IMR-90 (cell line): ENCODE data around the gene CLEC9A. TPM values are rescaled to one million over a fixed set of nuclear protein-coding genes. Genes with fewer than 3 reads are reported as not detected.

Experiments used
- ATAC-seq: fragments of 200-7000 bp; cut with Tn5 transposase; 2 replicates; pipeline ENCODE4 v1.9.1; 2020; ENCODE audit warnings: low read depth, mild to moderate bottlenecking, moderate library complexity
- BruUV-seq: library from RNA; stranded (reverse); fragments of 400-500 nt; replicated peaks from 2 replicates; lab custom pipeline; 2021; lab: Mats Ljungman, UMichigan
- CTCF ChIA-PET: fragments of 300-600 bp; formaldehyde crosslinking; extraction: SDS; loops from one replicate; lab custom pipeline; 2021; ENCODE audit warnings: antibody characterized with exemption; lab: Yijun Ruan, JAX
- POLR2A ChIA-PET: fragments of 300-600 bp; sonication (Branson Sonifier 250); formaldehyde crosslinking; loops from one replicate; lab custom pipeline; 2022; ENCODE audit warnings: antibody characterized with exemption; ENCODE audit not compliant: unreplicated experiment; lab: Charles Lee
- DNase-seq: peaks from one replicate; pipeline ENCODE4 v3.0.0; 2013
- H2AFZ ChIP-seq: replicated peaks from 2 replicates; pipeline ENCODE3; 2013; ENCODE audit warnings: low read length, mild to moderate bottlenecking; ENCODE audit not compliant: poor library complexity
- H2AK5ac ChIP-seq: 2 replicates; pipeline ENCODE4 v1.6.1; 2013; ENCODE audit warnings: low read depth, low read length, inconsistent platforms
- H2AK9ac ChIP-seq: replicated peaks from 2 replicates; pipeline ENCODE3; 2013; ENCODE audit warnings: mild to moderate bottlenecking, low read depth, low read length, moderate library complexity; ENCODE audit not compliant: poor library complexity
- H2BK120ac ChIP-seq: 2 replicates; pipeline ENCODE4 v1.6.1; 2013; ENCODE audit warnings: low read depth, low read length, inconsistent platforms
- H2BK15ac ChIP-seq: 3 replicates; pipeline ENCODE4 v1.6.1; 2013; ENCODE audit warnings: low read depth, low read length, inconsistent platforms
- H2BK20ac ChIP-seq: 2 replicates; pipeline ENCODE4 v1.6.1; 2013; ENCODE audit warnings: low read depth, mild to moderate bottlenecking, inconsistent platforms, low read length, moderate library complexity
- H2BK5ac ChIP-seq: 2 replicates; pipeline ENCODE4 v1.6.1; 2013; ENCODE audit warnings: mild to moderate bottlenecking, low read depth, low read length, inconsistent platforms; ENCODE audit not compliant: poor library complexity, severe bottlenecking
- H3K14ac ChIP-seq: replicated peaks from 2 replicates; pipeline ENCODE4 v1.6.1; 2013; ENCODE audit warnings: low read depth, low read length, inconsistent platforms
- H3K18ac ChIP-seq: 2 replicates; pipeline ENCODE4 v1.6.1; 2013; ENCODE audit warnings: low read depth, low read length, control low read depth
- H3K23ac ChIP-seq: 2 replicates; pipeline ENCODE4 v1.6.1; 2013; ENCODE audit warnings: low read depth, low read length, inconsistent platforms
- H3K27ac ChIP-seq: 2 replicates; pipeline ENCODE4 v1.5.1; 2013; ENCODE audit warnings: mild to moderate bottlenecking, control low read depth, low read length; ENCODE audit not compliant: insufficient read depth
- H3K27me3 ChIP-seq: 2 replicates; pipeline ENCODE4 v1.6.1; 2013; ENCODE audit warnings: low read length; ENCODE audit not compliant: control insufficient read depth, insufficient read depth
- H3K36me3 ChIP-seq: 2 replicates; pipeline ENCODE4 v1.6.1; 2013; ENCODE audit warnings: low read length, mixed read lengths; ENCODE audit not compliant: control insufficient read depth, insufficient read depth
- H3K4ac ChIP-seq: 2 replicates; pipeline ENCODE4 v1.6.1; 2013; ENCODE audit warnings: low read depth, low read length, inconsistent platforms
- H3K4me1 ChIP-seq: 2 replicates; pipeline ENCODE4 v1.6.1; 2013; ENCODE audit warnings: low read length, mixed read lengths; ENCODE audit not compliant: control insufficient read depth, insufficient read depth
- H3K4me2 ChIP-seq: 2 replicates; pipeline ENCODE4 v1.6.1; 2013; ENCODE audit warnings: low read depth, mild to moderate bottlenecking, control low read depth, low read length, moderate library complexity
- H3K4me3 ChIP-seq: 2 replicates; pipeline ENCODE4 v1.5.1; 2013; ENCODE audit warnings: low read depth, mild to moderate bottlenecking, control low read depth, low read length, moderate library complexity; ENCODE audit not compliant: insufficient read depth
- H3K56ac ChIP-seq: 2 replicates; pipeline ENCODE4 v1.6.1; 2013; ENCODE audit warnings: low read length, inconsistent platforms; ENCODE audit not compliant: insufficient read depth; ENCODE audit errors: extremely low read depth
- H3K79me1 ChIP-seq, 2 experiments: 2 replicates each; pipeline ENCODE4 v1.6.1; 2013; ENCODE audit warnings: low read length in 2 of 2, inconsistent platforms in 1 of 2, low read depth in 1 of 2
- H3K9ac ChIP-seq: 2 replicates; pipeline ENCODE4 v1.6.1; 2013; ENCODE audit warnings: low read depth, low read length, control low read depth
- H3K9me1 ChIP-seq: 2 replicates; pipeline ENCODE4 v1.6.1; 2013; ENCODE audit warnings: low read length, inconsistent platforms; ENCODE audit not compliant: insufficient read depth
- H3K9me3 ChIP-seq: 2 replicates; pipeline ENCODE4 v1.6.1; 2013; ENCODE audit warnings: low read length; ENCODE audit not compliant: control insufficient read depth, insufficient read depth
- H4K20me1 ChIP-seq: 2 replicates; pipeline ENCODE4 v1.6.1; 2013; ENCODE audit warnings: low read length, inconsistent platforms; ENCODE audit not compliant: insufficient read depth
- H4K5ac ChIP-seq: 2 replicates; pipeline ENCODE4 v1.6.1; 2013; ENCODE audit warnings: mild to moderate bottlenecking, low read depth, low read length, control low read depth
- H4K8ac ChIP-seq, 2 experiments: 2 replicates each; pipeline ENCODE4 v1.6.1; 2013; ENCODE audit warnings: low read depth in 2 of 2, low read length in 2 of 2, control low read depth in 1 of 2, inconsistent platforms in 1 of 2
- H4K91ac ChIP-seq: 2 replicates; pipeline ENCODE4 v1.6.1; 2013; ENCODE audit warnings: low read depth, low read length, inconsistent platforms; ENCODE audit not compliant: insufficient read depth
- BHLHE40 ChIP-seq: fragments of 150-350 bp; IDR thresholded peaks from 2 replicates; pipeline ENCODE4 v1.6.1; 2016; ENCODE audit warnings: mild to moderate bottlenecking, low read depth, low read length
- CEBPB ChIP-seq: IDR thresholded peaks from 2 replicates; pipeline ENCODE4 v1.6.1; 2012; ENCODE audit warnings: low read depth, low read length, improper control_type of control experiment
- CHD1 ChIP-seq: IDR thresholded peaks from 2 replicates; pipeline ENCODE4 v1.6.1; 2012; ENCODE audit warnings: low read depth, low read length, improper control_type of control experiment
- FOS ChIP-seq: fragments of 150-350 bp; IDR thresholded peaks from 2 replicates; pipeline ENCODE4 v1.6.1; 2016; ENCODE audit warnings: low read depth, low read length
- MAFK ChIP-seq: IDR thresholded peaks from 2 replicates; pipeline ENCODE4 v1.6.1; 2012; ENCODE audit warnings: low read depth, low read length, improper control_type of control experiment
- MAZ ChIP-seq: IDR thresholded peaks from 2 replicates; pipeline ENCODE4 v1.6.1; 2012; ENCODE audit warnings: low read depth, mild to moderate bottlenecking, low read length, improper control_type of control experiment, moderate library complexity, borderline replicate concordance
- MXI1 ChIP-seq: IDR thresholded peaks from 2 replicates; pipeline ENCODE4 v1.6.1; 2012; ENCODE audit warnings: low read depth, mild to moderate bottlenecking, low read length, moderate library complexity, borderline replicate concordance
- NFE2L2 ChIP-seq: fragments of 150-350 bp; IDR thresholded peaks from 2 replicates; pipeline ENCODE4 v1.6.1; 2016; ENCODE audit warnings: low read depth, mild to moderate bottlenecking, low read length
- POLR2A ChIP-seq: IDR thresholded peaks from 2 replicates; pipeline ENCODE4 v1.6.1; 2012; ENCODE audit warnings: mild to moderate bottlenecking, low read depth, low read length
- RAD21 ChIP-seq: IDR thresholded peaks from 2 replicates; pipeline ENCODE4 v1.6.1; 2012; ENCODE audit warnings: low read length, improper control_type of control experiment
- RCOR1 ChIP-seq: IDR thresholded peaks from 2 replicates; pipeline ENCODE4 v1.6.1; 2012; ENCODE audit warnings: mild to moderate bottlenecking, low read length, improper control_type of control experiment; ENCODE audit not compliant: insufficient replicate concordance
- RFX5 ChIP-seq: IDR thresholded peaks from 2 replicates; pipeline ENCODE4 v1.8.0; 2012; ENCODE audit warnings: low read depth, mild to moderate bottlenecking, low read length, moderate library complexity
- SMC3 ChIP-seq: fragments of 150-350 bp; IDR thresholded peaks from 2 replicates; pipeline ENCODE4 v1.6.1; 2016; ENCODE audit warnings: low read depth, mild to moderate bottlenecking, antibody characterized with exemption, low read length, moderate library complexity
- dilution Hi-C: fragments of 300-500 bp; cut with HindIII; formaldehyde crosslinking; loops from one replicate; pipeline ENCODE4 v1.14.3; 2018; ENCODE audit warnings: low sequenced_read_pairs; ENCODE audit not compliant: unreplicated experiment
- in situ Hi-C: fragments of 300-500 bp; cut with MboI; formaldehyde crosslinking; loops from 3 replicates; pipeline ENCODE4 v1.14.3; 2019; ENCODE audit warnings: low sequenced_read_pairs, inconsistent platforms, mixed read lengths
- intact Hi-C: fragments of 100-400 bp; cut with micrococcal nuclease; formaldehyde crosslinking; loops from 2 replicates; pipeline ENCODE4 v1.10.0; 2022
- polyA plus RNA-seq, 3 experiments: library from polyadenylated mRNA; depleted of rRNA; stranded (reverse); fragments of >200 nt; gene quantifications; 2 replicates each; pipeline ENCODE4 v1.2.3, GENCODE V29; 2012; ENCODE audit warnings: low replicate concordance in 1 of 3
- total RNA-seq: library from RNA; depleted of rRNA; stranded (reverse); fragments of >200 nt; gene quantifications from 2 replicates; pipeline ENCODE4 v1.2.3, GENCODE V29; 2012
- TF ChIP-seq, protein P1 (sequence below): fragments of 150-350 bp; IDR thresholded peaks from 2 replicates; pipeline ENCODE4 v1.6.1; 2017; ENCODE audit warnings: mild to moderate bottlenecking, antibody characterized with exemption, low read length, low read depth
- TF ChIP-seq, protein P2 (sequence below): conservative IDR thresholded peaks from 2 replicates; pipeline ENCODE4 v1.5.1; 2012; ENCODE audit warnings: mild to moderate bottlenecking, low read depth, low read length, improper control_type of control experiment
- TF ChIP-seq, protein P3 (sequence below): fragments of 150-350 bp; IDR thresholded peaks from 2 replicates; pipeline ENCODE4 v1.6.1; 2016; ENCODE audit warnings: low read depth, mild to moderate bottlenecking, low read length, moderate library complexity, borderline replicate concordance

CLEC9A gene
- total and polyA plus RNA-seq, 2 of the 4 experiments (the other 2 are of a cell fraction): not detected

DNA sequence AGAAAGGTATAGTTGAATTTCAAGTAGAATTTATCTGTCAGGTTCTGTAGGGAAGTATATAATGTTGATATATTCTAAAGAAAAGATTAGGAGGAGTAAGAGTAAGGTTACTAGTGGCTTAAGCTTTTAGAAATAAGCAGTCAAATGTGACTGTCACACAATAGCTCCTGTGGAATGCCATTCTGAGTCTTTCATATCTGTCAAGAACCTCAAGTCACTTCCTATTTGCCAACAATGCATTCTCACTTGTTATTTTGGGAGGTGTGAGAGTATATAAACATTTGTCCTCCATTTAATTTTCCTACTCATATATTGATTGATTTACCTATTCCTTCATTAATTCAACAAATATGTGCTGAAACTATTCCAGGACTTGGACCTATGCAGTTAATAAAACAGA, 11.7 kb downstream of the CLEC9A start:
- dilution Hi-C loops: no loop called here
- H4K5ac ChIP-seq: no peak overlapping the region
- POLR2A ChIA-PET: no interaction called here

More for the DNA sequence above, 11.7 kb downstream of the CLEC9A start:
- no peak overlapping the region for H2BK5ac ChIP-seq
- ATAC-seq: no peak
- H2AFZ ChIP-seq: no peak overlapping the region
- BruUV-seq: no TSS peak
- no peak overlapping the region for H3K4me2 ChIP-seq
- no peak for TF ChIP-seq NFE2L2
- TF ChIP-seq, protein P1, sequence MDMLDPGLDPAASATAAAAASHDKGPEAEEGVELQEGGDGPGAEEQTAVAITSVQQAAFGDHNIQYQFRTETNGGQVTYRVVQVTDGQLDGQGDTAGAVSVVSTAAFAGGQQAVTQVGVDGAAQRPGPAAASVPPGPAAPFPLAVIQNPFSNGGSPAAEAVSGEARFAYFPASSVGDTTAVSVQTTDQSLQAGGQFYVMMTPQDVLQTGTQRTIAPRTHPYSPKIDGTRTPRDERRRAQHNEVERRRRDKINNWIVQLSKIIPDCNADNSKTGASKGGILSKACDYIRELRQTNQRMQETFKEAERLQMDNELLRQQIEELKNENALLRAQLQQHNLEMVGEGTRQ: no peak
- TF ChIP-seq RCOR1: no peak
- no peak for TF ChIP-seq MXI1
- no peak for TF ChIP-seq SMC3
- TF ChIP-seq POLR2A: no peak
- no peak for TF ChIP-seq RFX5
- no peak for TF ChIP-seq MAFK
- TF ChIP-seq MAZ: no peak
- no peak for TF ChIP-seq BHLHE40
- TF ChIP-seq FOS: no peak
- TF ChIP-seq CEBPB: no peak
- no peak for TF ChIP-seq RAD21
- TF ChIP-seq, protein P2, sequence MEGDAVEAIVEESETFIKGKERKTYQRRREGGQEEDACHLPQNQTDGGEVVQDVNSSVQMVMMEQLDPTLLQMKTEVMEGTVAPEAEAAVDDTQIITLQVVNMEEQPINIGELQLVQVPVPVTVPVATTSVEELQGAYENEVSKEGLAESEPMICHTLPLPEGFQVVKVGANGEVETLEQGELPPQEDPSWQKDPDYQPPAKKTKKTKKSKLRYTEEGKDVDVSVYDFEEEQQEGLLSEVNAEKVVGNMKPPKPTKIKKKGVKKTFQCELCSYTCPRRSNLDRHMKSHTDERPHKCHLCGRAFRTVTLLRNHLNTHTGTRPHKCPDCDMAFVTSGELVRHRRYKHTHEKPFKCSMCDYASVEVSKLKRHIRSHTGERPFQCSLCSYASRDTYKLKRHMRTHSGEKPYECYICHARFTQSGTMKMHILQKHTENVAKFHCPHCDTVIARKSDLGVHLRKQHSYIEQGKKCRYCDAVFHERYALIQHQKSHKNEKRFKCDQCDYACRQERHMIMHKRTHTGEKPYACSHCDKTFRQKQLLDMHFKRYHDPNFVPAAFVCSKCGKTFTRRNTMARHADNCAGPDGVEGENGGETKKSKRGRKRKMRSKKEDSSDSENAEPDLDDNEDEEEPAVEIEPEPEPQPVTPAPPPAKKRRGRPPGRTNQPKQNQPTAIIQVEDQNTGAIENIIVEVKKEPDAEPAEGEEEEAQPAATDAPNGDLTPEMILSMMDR: no peak
- TF ChIP-seq CHD1: no peak
- TF ChIP-seq, protein P3, sequence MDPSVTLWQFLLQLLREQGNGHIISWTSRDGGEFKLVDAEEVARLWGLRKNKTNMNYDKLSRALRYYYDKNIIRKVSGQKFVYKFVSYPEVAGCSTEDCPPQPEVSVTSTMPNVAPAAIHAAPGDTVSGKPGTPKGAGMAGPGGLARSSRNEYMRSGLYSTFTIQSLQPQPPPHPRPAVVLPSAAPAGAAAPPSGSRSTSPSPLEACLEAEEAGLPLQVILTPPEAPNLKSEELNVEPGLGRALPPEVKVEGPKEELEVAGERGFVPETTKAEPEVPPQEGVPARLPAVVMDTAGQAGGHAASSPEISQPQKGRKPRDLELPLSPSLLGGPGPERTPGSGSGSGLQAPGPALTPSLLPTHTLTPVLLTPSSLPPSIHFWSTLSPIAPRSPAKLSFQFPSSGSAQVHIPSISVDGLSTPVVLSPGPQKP: no peak
- no peaks in the 10 kb centered on the region for H3K9me3 ChIP-seq
- no peak overlapping the region for H2AK9ac ChIP-seq
- no peak overlapping the region for H3K9ac ChIP-seq
- H3K23ac ChIP-seq: no peak overlapping the region
- H3K14ac ChIP-seq: no peak overlapping the region
- H3K4me3 ChIP-seq: no peak overlapping the region
- H2BK120ac ChIP-seq: no peak overlapping the region
- no peak overlapping the region for H3K56ac ChIP-seq
- H3K27ac ChIP-seq: no peak overlapping the region
- in situ Hi-C loops: no loop called here
- H4K91ac ChIP-seq: no peak overlapping the region
- H3K4ac ChIP-seq: no peak overlapping the region
- intact Hi-C loops: no loop called here
- H2BK20ac ChIP-seq: no peak overlapping the region
- CTCF ChIA-PET: interaction anchor here (0.6 to 1.2 kb wide), 4 partner anchors 97 to 292 kb away, joined by 3 to 6 read pairs (median 4); no protein-coding TSS in a partner anchor
- no peaks in the 10 kb centered on the region for H4K20me1 ChIP-seq
- no peaks in the 10 kb centered on the region for H3K4me1 ChIP-seq
- no peak overlapping the region for H2BK15ac ChIP-seq
- H3K18ac ChIP-seq: no peak overlapping the region
- DNase-seq: no peak
- no peak overlapping the region for H4K8ac ChIP-seq
- no peaks in the 10 kb centered on the region for H3K79me1 ChIP-seq
- peaks cover 3% of the 10 kb centered on the region; the same call in 1 of the 2 replicates for H3K27me3 ChIP-seq
- H3K9me1 ChIP-seq: no peaks in the 10 kb centered on the region
- H2AK5ac ChIP-seq: no peak overlapping the region
- H3K36me3 ChIP-seq: no peaks in the 10 kb centered on the region
